ENCODE results near the gene LAMA5.

LAMA5 gene

GRCh38 chr20:62323146-62323979 is 43.7 kb downstream of the LAMA5 start:
- no peak overlapping the region for H3K4me3 ChIP-seq (ENCODE audit: low read depth, low read length)
- TF ChIP-seq CTCF (IDR thresholded peaks at IDR 0.05; ENCODE audit: borderline replicate concordance, insufficient read depth, low read depth, low read length), result no peak

- no peak overlapping the region for H3K4me3 ChIP-seq (ENCODE audit: low read depth, low read length)
- no peak for TF ChIP-seq CTCF (IDR thresholded peaks at IDR 0.05; ENCODE audit: borderline replicate concordance, insufficient read depth, low read depth, low read length)
Measured at GRCh38 chr20:62322492-62323041, 44.5 kb downstream of the LAMA5 start.

GRCh38 chr20:62321975-62322374 is 45.1 kb downstream of the LAMA5 start:
- H3K4me3 ChIP-seq (ENCODE audit: low read depth, low read length), result no peak overlapping the region
- TF ChIP-seq CTCF (IDR thresholded peaks at IDR 0.05; ENCODE audit: borderline replicate concordance, insufficient read depth, low read depth, low read length), result no peak

GRCh38 chr20:62321521-62321948 is 45.6 kb downstream of the LAMA5 start:
- no peak for TF ChIP-seq CTCF (IDR thresholded peaks at IDR 0.05; ENCODE audit: borderline replicate concordance, insufficient read depth, low read depth, low read length)
- no peak overlapping the region for H3K4me3 ChIP-seq (ENCODE audit: low read depth, low read length)

- no peak overlapping the region for H3K4me3 ChIP-seq (ENCODE audit: low read depth, low read length)
- no peak for TF ChIP-seq CTCF (IDR thresholded peaks at IDR 0.05; ENCODE audit: borderline replicate concordance, insufficient read depth, low read depth, low read length)
Measured at GRCh38 chr20:62320581-62321354, 46.3 kb downstream of the LAMA5 start.

- no peak overlapping the region for H3K4me3 ChIP-seq (ENCODE audit: low read depth, low read length)
- TF ChIP-seq CTCF (IDR thresholded peaks at IDR 0.05; ENCODE audit: borderline replicate concordance, insufficient read depth, low read depth, low read length), result no peak
Measured at GRCh38 chr20:62319346-62319909, 47.7 kb downstream of the LAMA5 start.
